DMS153 (cell line): ENCODE results near the gene LYSMD3.
"Not testable (repeated sequence)": the region's sequence is repeated elsewhere in the genome, so short reads cannot be mapped to it uniquely, and the experiment has no call there.

Experiments used
- DNase-seq: peaks from one replicate; lab custom pipeline; 2025; lab: John Stamatoyannopoulos, UW

The LYSMD3 gene

GRCh38 chr5:90529194-90529938 lies at the start of gene LYSMD3:
Gene LYSMD3 (minus strand): TSS chr5:90529584. CDS start chr5:90525289, 4,295 bp downstream.
- peak; percentile 82 for DNase-seq

- not testable (repeated sequence) for DNase-seq
These were observed 47.2 kb upstream of the LYSMD3 start for GRCh38 chr5:90576566-90576965.

GRCh38 chr5:90575712-90576111 lies 46.3 kb upstream of the LYSMD3 start:
- DNase-seq, result no peak

- no peak for DNase-seq
These were observed 41.9 kb upstream of the LYSMD3 start for GRCh38 chr5:90571147-90571773.

GRCh38 chr5:90570034-90570433 lies 40.6 kb upstream of the LYSMD3 start:
- no peak for DNase-seq

GRCh38 chr5:90569084-90569483 lies 39.7 kb upstream of the LYSMD3 start:
- no peak for DNase-seq

- DNase-seq, result no peak
These were observed 36.1 kb upstream of the LYSMD3 start for GRCh38 chr5:90565491-90565890.

- DNase-seq, result no peak
These were observed 33.7 kb upstream of the LYSMD3 start for GRCh38 chr5:90563108-90563507.

- DNase-seq, result peak; percentile 4
These were observed 33.0 kb upstream of the LYSMD3 start for GRCh38 chr5:90562341-90562740.

GRCh38 chr5:90561766-90562165 lies 32.4 kb upstream of the LYSMD3 start:
- no peak for DNase-seq

- DNase-seq, result no peak
These were observed 31.4 kb upstream of the LYSMD3 start for GRCh38 chr5:90560771-90561170.

- DNase-seq, result peak; percentile 90
These were observed 29.2 kb upstream of the LYSMD3 start, which contains the start of gene ADGRV1 for GRCh38 chr5:90558344-90559192. Gene ADGRV1 (plus strand): TSS chr5:90558797. CDS start chr5:90558896, 99 bp downstream.

GRCh38 chr5:90557871-90558270 lies 28.5 kb upstream of the LYSMD3 start:
- no peak for DNase-seq

- no peak for DNase-seq
These were observed 28.0 kb upstream of the LYSMD3 start for GRCh38 chr5:90557391-90557790.

GRCh38 chr5:90555666-90556065 lies 26.3 kb upstream of the LYSMD3 start:
- no peak for DNase-seq

- DNase-seq, result no peak
These were observed 25.1 kb upstream of the LYSMD3 start for GRCh38 chr5:90554358-90555006.

GRCh38 chr5:90553711-90554110 lies 24.3 kb upstream of the LYSMD3 start:
- DNase-seq, result no peak

- no peak for DNase-seq
These were observed 22.0 kb upstream of the LYSMD3 start for GRCh38 chr5:90551376-90551775.

- DNase-seq, result no peak
These were observed 21.6 kb upstream of the LYSMD3 start for GRCh38 chr5:90550963-90551362.

GRCh38 chr5:90549729-90550275 lies 20.4 kb upstream of the LYSMD3 start:
- DNase-seq, result no peak

- no peak for DNase-seq
These were observed 19.8 kb upstream of the LYSMD3 start for GRCh38 chr5:90549223-90549622.
